HFF-Myc (cell line): Measurements from ENCODE around the gene UTP15.

Source experiments
- DNase-seq: peaks from one replicate; pipeline ENCODE4 v3.0.0-alpha.2; 2011; ENCODE audit warnings: low read depth; ENCODE audit errors: extremely low read depth
- H3K4me3 ChIP-seq: replicated peaks from 2 replicates; pipeline ENCODE4 v1.5.1; 2011; ENCODE audit warnings: low read depth, mild to moderate bottlenecking, control low read depth, low read length
- CTCF ChIP-seq: IDR thresholded peaks from 2 replicates; pipeline ENCODE4 v1.5.1; 2012; ENCODE audit warnings: mild to moderate bottlenecking, low read depth, low read length, control low read depth; ENCODE audit errors: missing control alignments

UTP15 gene

GRCh38 chr5:73606206-73606753, 40.7 kb downstream of the UTP15 start:
- DNase-seq: no peak

GRCh38 chr5:73607228-73607627, 41.7 kb downstream of the UTP15 start:
- TF ChIP-seq CTCF: no peak
- DNase-seq: no peak
- H3K4me3 ChIP-seq: no peak overlapping the region

More at GRCh38 chr5:73606206-73606753, 40.7 kb downstream of the UTP15 start:
- no peak overlapping the region for H3K4me3 ChIP-seq
- no peak for TF ChIP-seq CTCF

GRCh38 chr5:73612799-73613198, 47.3 kb downstream of the UTP15 start:
- DNase-seq: no peak
- no peak for TF ChIP-seq CTCF
- H3K4me3 ChIP-seq: no peak overlapping the region

- TF ChIP-seq CTCF: no peak
- DNase-seq: no peak
These were observed 49.5 kb downstream of the UTP15 start for GRCh38 chr5:73615085-73615484.

GRCh38 chr5:73615947-73616346, 50.4 kb downstream of the UTP15 start:
- no peak for TF ChIP-seq CTCF
- no peak for DNase-seq
- no peak overlapping the region for H3K4me3 ChIP-seq

More at GRCh38 chr5:73615085-73615484, 49.5 kb downstream of the UTP15 start:
- H3K4me3 ChIP-seq: no peak overlapping the region

GRCh38 chr5:73617510-73618279, 52.2 kb downstream of the UTP15 start:
- no peak overlapping the region for H3K4me3 ChIP-seq
- no peak for TF ChIP-seq CTCF
- no peak for DNase-seq
